BJ (cell line): ENCODE measurements around the gene FRMPD2. TPM values are rescaled to one million over a fixed set of nuclear protein-coding genes. Genes with fewer than 3 reads are reported as not detected.
"Not testable (repeated sequence)": the region's sequence is repeated elsewhere in the genome, so short reads cannot be mapped to it uniquely, and the experiment has no call there.

Source experiments
- CTCF ChIA-PET: fragments of 350-600 bp; formaldehyde crosslinking; extraction: SDS; loops from one replicate; lab custom pipeline; 2021; ENCODE audit warnings: antibody characterized with exemption, inconsistent platforms; lab: Yijun Ruan, JAX
- POLR2A ChIA-PET: fragments of 300-600 bp; sonication (Branson Sonifier 250); formaldehyde crosslinking; extraction: SDS; loops from one replicate; lab custom pipeline; 2021; ENCODE audit warnings: antibody characterized with exemption; lab: Charles Lee
- DNase-seq: peaks from one replicate; pipeline ENCODE4 v3.0.0-alpha.2; 2011; ENCODE audit warnings: low read depth
- H3K27me3 ChIP-seq: 2 replicates; pipeline ENCODE4 v1.6.0; 2011; ENCODE audit warnings: low read length; ENCODE audit not compliant: control insufficient read depth, insufficient read depth
- H3K36me3 ChIP-seq: 2 replicates; pipeline ENCODE4 v1.5.1; 2011; ENCODE audit warnings: low read length; ENCODE audit not compliant: control insufficient read depth, insufficient read depth
- H3K4me3 ChIP-seq: 2 replicates; pipeline ENCODE4 v1.5.1; 2011; ENCODE audit warnings: low read depth, mild to moderate bottlenecking, control low read depth, low read length
- CTCF ChIP-seq: IDR thresholded peaks from 2 replicates; pipeline ENCODE4 v1.5.1; 2011; ENCODE audit warnings: low read depth, mild to moderate bottlenecking, control low read depth, inconsistent platforms, low read length, moderate library complexity; ENCODE audit not compliant: insufficient read depth
- polyA plus RNA-seq: library from polyadenylated mRNA; depleted of rRNA; stranded (reverse); fragments of >200 nt; gene quantifications from 2 replicates; pipeline ENCODE4 v1.2.3, GENCODE V29; 2011

Gene FRMPD2
- polyA plus RNA-seq, 1 experiment, result not detected

GRCh38 chr10:48224979-48225560, 49.4 kb downstream of the FRMPD2 start:
- TF ChIP-seq CTCF, result no peak
- Histone ChIP-seq H3K4me3 (no peak overlapping the region), H3K36me3 (no peaks in the 10 kb centered on the region), H3K27me3 (peaks cover 2% of the 10 kb centered on the region; the same call in 1 of the 2 replicates)
- CTCF ChIA-PET, result interaction anchor here (1.0 kb wide), 1 partner anchor 10 kb away, joined by 3 read pairs; no protein-coding TSS in a partner anchor
- POLR2A ChIA-PET, result no interaction called here
- DNase-seq, result no peak

- TF ChIP-seq CTCF, result no peak
- Histone ChIP-seq H3K36me3 (no peaks in the 10 kb centered on the region), H3K27me3 (peaks cover 2% of the 10 kb centered on the region; the same call in 1 of the 2 replicates), H3K4me3 (no peak overlapping the region)
- no peak for DNase-seq
- ChIA-PET POLR2A (no interaction called here), CTCF (interaction anchor here (1.0 kb wide), 1 partner anchor 9 kb away, joined by 3 read pairs; no protein-coding TSS in a partner anchor)
These were observed 50.2 kb downstream of the FRMPD2 start for GRCh38 chr10:48224296-48224695.

DNA sequence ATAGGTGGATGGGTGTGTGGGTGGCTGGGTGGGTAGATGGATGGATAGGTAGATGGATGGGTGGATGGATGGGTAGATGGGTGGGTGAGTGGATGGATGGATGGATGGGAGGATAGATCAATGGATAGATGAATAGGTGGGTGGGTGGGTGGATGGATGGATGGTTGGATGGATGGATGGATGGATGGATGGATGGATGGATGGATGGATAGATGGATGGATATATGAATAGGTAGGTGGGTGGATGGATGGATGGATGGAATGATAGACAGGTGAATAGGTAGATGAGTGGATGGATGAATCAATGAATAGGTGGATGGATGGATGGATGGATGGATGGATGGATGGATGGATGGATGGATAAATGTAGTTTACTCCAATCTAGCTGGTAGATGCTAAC, 52.7 kb downstream of the FRMPD2 start:
- no peaks in the 10 kb centered on the region for H3K36me3 ChIP-seq
- ChIA-PET POLR2A (no interaction called here), CTCF (no interaction called here)
- H3K4me3 ChIP-seq, result no peak overlapping the region
- TF ChIP-seq CTCF, result no peak
- H3K27me3 ChIP-seq, result no peaks in the 10 kb centered on the region
- DNase-seq, result no peak

DNA sequence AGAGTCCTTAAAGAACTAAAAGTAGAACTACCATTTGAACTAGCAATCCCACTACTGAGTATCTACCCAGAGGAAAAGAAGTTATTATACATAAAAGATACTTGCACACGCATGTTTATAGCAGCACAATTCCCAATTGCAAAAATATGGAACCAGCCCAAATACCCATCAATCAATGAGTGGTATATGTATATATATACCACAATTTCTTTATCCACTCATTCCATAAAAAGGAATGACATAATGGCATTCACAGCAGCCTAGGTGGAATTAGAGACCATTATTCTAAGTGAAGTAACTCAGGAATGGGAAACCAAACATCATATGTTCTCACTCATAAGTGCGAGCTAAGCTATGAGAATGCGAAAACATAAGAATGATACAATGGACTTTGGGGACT, 53.5 kb downstream of the FRMPD2 start:
- POLR2A ChIA-PET, DNase-seq: not testable (repeated sequence)
- CTCF ChIA-PET, result interaction anchor here (1.2 kb wide), 1 partner anchor 30 kb away, joined by 3 read pairs; no protein-coding TSS in a partner anchor

GRCh38 chr10:48219194-48219593, 55.3 kb downstream of the FRMPD2 start:
- Histone ChIP-seq H3K36me3 (no peaks in the 10 kb centered on the region), H3K27me3 (no peaks in the 10 kb centered on the region), H3K4me3 (no peak overlapping the region)
- ChIA-PET POLR2A (no interaction called here), CTCF (no interaction called here)
- DNase-seq, result no peak
- TF ChIP-seq CTCF, result no peak

More for the DNA sequence above, 53.5 kb downstream of the FRMPD2 start:
- H3K27me3 ChIP-seq, H3K36me3 ChIP-seq, H3K4me3 ChIP-seq: not testable (repeated sequence)

- POLR2A ChIA-PET, result no interaction called here
- H3K27me3 ChIP-seq, result no peaks in the 10 kb centered on the region
- H3K4me3 ChIP-seq, result no peak overlapping the region
- CTCF ChIA-PET, result interaction anchor here (3.3 kb wide), 1 partner anchor 73 kb away, joined by 10 read pairs; no protein-coding TSS in a partner anchor
- no peak for DNase-seq
- no peak for TF ChIP-seq CTCF
- H3K36me3 ChIP-seq, result no peaks in the 10 kb centered on the region
These were observed 57.8 kb downstream of the FRMPD2 start for GRCh38 chr10:48216744-48217143.
